ENCODE data around the gene SPINT2. TPM values are rescaled to one million over a fixed set of nuclear protein-coding genes. Genes with fewer than 3 reads are reported as not detected.
A peak's percentile ranks its signal among the peaks of the same experiment; 100 is the strongest.

Gene SPINT2
- total RNA-seq (2021; fragmentation: NEBNext Ultra II Directional; extraction: Animal tissue kit (Norgen Biotek cat#: 25700)), result 1 to 10 TPM in 3 of 6 experiments, under 1 TPM in 3; 0.76 to 4.1 (median 0.98) TPM
- long read RNA-seq, partial matches to known transcripts, result 0 of 4 reads
- long read RNA-seq, other reads (novel, unspliced or antisense), result 1 of 4 reads

DNA sequence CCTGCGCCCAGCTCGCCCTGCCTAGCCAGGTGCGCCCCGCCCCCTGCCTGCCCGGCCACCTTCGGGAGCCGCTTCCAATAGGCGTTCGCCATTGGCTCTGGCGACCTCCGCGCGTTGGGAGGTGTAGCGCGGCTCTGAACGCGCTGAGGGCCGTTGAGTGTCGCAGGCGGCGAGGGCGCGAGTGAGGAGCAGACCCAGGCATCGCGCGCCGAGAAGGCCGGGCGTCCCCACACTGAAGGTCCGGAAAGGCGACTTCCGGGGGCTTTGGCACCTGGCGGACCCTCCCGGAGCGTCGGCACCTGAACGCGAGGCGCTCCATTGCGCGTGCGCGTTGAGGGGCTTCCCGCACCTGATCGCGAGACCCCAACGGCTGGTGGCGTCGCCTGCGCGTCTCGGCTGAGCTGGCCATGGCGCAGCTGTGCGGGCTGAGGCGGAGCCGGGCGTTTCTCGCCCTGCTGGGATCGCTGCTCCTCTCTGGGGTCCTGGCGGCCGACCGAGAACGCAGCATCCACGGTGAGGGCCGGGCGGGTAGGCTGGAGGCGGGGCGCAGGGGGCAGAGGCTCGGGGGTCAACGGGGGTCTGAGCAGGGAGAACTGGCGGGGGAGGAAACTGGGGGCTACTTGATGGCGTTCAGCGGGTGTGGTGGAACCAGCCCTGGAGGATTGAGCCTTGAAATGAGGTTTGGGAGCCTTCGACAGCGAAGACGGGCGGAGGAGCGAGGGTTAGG lies at the start of gene SPINT2:
SPINT2 (plus strand) TSS at position 88 of the 727 bp plus-strand sequence; CDS start at position 408, 320 bp downstream.
- TF ChIP-seq CTCF (IDR thresholded peaks at IDR 0.05), result no peak
- H3K27ac Mint-ChIP-seq, result peak within 1 kb of the TSS; percentile 76
- peaks cover 5% of the 10 kb centered on the region; the same call in 1 of the 2 replicates for H3K27me3 Mint-ChIP-seq (ENCODE audit: insufficient read depth)
- peaks cover 37% of the 10 kb centered on the region for H3K4me1 Mint-ChIP-seq (ENCODE audit: low read depth)
- peak within 1 kb of the TSS; percentile 84 for H3K4me3 Mint-ChIP-seq
- H3K9me3 Mint-ChIP-seq, result no peaks in the 10 kb centered on the region
- H3K36me3 Mint-ChIP-seq (ENCODE audit: low read depth), result no peaks in the 10 kb centered on the region
- no peak for DNase-seq

GRCh38 chr19:38216785-38217641 lies 47.4 kb upstream of the SPINT2 start:
- Mint-ChIP-seq H3K9me3 (no peaks in the 10 kb centered on the region), H3K27ac (no peak overlapping the region), H3K4me1 (ENCODE audit: low read depth) (peaks cover 8% of the 10 kb centered on the region), H3K36me3 (ENCODE audit: low read depth) (peaks cover 21% of the 10 kb centered on the region), H3K4me3 (no peak overlapping the region), H3K27me3 (ENCODE audit: insufficient read depth) (no peaks in the 10 kb centered on the region; the same call in 1 of the 2 replicates)
- no peak for TF ChIP-seq CTCF (IDR thresholded peaks at IDR 0.05)
- no peak for DNase-seq

GRCh38 chr19:38218204-38218603 lies 46.2 kb upstream of the SPINT2 start:
- H3K9me3 Mint-ChIP-seq, result no peaks in the 10 kb centered on the region
- no peak for TF ChIP-seq CTCF (IDR thresholded peaks at IDR 0.05)
- peaks cover 21% of the 10 kb centered on the region for H3K36me3 Mint-ChIP-seq (ENCODE audit: low read depth)
- H3K27me3 Mint-ChIP-seq (ENCODE audit: insufficient read depth), result no peaks in the 10 kb centered on the region; the same call in 1 of the 2 replicates
- H3K4me3 Mint-ChIP-seq, result no peak overlapping the region
- no peak for DNase-seq
- no peak overlapping the region for H3K27ac Mint-ChIP-seq
- peaks cover 14% of the 10 kb centered on the region for H3K4me1 Mint-ChIP-seq (ENCODE audit: low read depth)

DNA sequence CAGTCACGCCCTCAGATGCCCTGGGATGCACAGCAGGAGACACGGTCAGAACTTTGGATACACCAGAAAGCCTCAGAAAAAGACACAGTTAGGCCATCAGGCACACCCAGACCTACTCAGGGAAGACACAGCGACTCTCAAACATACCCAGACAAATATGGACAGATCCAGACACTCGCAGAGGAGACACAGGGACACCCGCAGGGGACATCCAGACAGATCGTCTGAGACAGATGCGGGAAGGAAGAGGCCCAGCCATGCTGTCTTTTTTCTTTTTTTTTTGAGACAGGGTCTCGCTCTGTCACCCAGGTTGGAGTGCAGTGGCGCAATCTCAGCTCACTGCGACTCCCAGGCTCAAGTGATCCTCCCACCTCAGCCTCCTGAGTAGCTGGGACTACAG lies 45.2 kb upstream of the SPINT2 start:
- no peaks in the 10 kb centered on the region; the same call in 1 of the 2 replicates for H3K27me3 Mint-ChIP-seq (ENCODE audit: insufficient read depth)
- DNase-seq, result no peak
- H3K4me1 Mint-ChIP-seq (ENCODE audit: low read depth), result peaks cover 15% of the 10 kb centered on the region
- H3K36me3 Mint-ChIP-seq (ENCODE audit: low read depth), result peaks cover 16% of the 10 kb centered on the region
- TF ChIP-seq CTCF (IDR thresholded peaks at IDR 0.05), result no peak
- no peak overlapping the region for H3K27ac Mint-ChIP-seq
- no peaks in the 10 kb centered on the region for H3K9me3 Mint-ChIP-seq
- H3K4me3 Mint-ChIP-seq, result no peak overlapping the region

DNA sequence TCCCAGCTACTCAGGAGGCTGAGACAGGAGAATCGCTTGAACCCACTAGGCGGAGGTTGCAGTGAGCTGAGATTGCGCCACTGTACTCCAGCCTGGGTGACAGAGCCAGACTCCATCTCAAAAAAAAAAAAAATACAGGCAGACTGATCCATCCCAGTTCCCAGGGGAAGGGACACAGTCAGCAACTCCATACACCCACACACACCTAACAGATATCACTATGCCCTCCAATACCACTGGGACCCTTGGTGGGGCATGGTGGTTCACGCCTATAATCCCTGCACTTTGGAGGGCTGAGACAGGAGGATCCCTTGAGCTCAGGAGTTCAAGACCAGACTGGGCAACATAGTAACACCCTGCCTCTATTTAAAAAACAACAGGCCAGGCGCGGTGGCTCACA lies 43.0 kb upstream of the SPINT2 start:
- peaks cover 15% of the 10 kb centered on the region for H3K4me1 Mint-ChIP-seq (ENCODE audit: low read depth)
- H3K4me3 Mint-ChIP-seq, result no peak overlapping the region
- no peak for DNase-seq
- no peaks in the 10 kb centered on the region for H3K9me3 Mint-ChIP-seq
- H3K27ac Mint-ChIP-seq, result no peak overlapping the region
- no peaks in the 10 kb centered on the region; the same call in 1 of the 2 replicates for H3K27me3 Mint-ChIP-seq (ENCODE audit: insufficient read depth)
- peaks cover 12% of the 10 kb centered on the region for H3K36me3 Mint-ChIP-seq (ENCODE audit: low read depth)
- TF ChIP-seq CTCF (IDR thresholded peaks at IDR 0.05), result no peak
